Astrocyte (in vitro differentiated cells and primary cell): ENCODE measurements around the gene TRIM41. TPM values are rescaled to one million over a fixed set of nuclear protein-coding genes. Genes with fewer than 3 reads are reported as not detected.

Source experiments
- DNase-seq: peaks from one replicate; pipeline ENCODE4 v3.0.0-alpha.2; 2010; ENCODE audit warnings: low read depth
- FAIRE-seq: peaks from 2 replicates; lab custom pipeline; 2011; peaks lifted over from hg19 to GRCh38; lab: Jason Lieb, UNC
- H2AFZ ChIP-seq: 2 replicates; pipeline ENCODE4 v1.6.0; 2012; ENCODE audit warnings: low read depth, low read length, inconsistent platforms
- H3K27ac ChIP-seq: 2 replicates; pipeline ENCODE4 v1.5.1; 2011; ENCODE audit warnings: low read depth, low read length, inconsistent platforms
- H3K27me3 ChIP-seq: 2 replicates; pipeline ENCODE4 v1.6.0; 2011; ENCODE audit warnings: low read length, inconsistent platforms; ENCODE audit not compliant: insufficient read depth
- H3K36me3 ChIP-seq: 2 replicates; pipeline ENCODE4 v1.5.1; 2011; ENCODE audit warnings: low read length, inconsistent platforms; ENCODE audit not compliant: insufficient read depth
- H3K4me1 ChIP-seq: 2 replicates; pipeline ENCODE4 v1.5.1; 2011; ENCODE audit warnings: low read length, inconsistent platforms; ENCODE audit not compliant: insufficient read depth
- H3K4me2 ChIP-seq: 2 replicates; pipeline ENCODE4 v1.6.0; 2012; ENCODE audit warnings: low read length, inconsistent platforms
- H3K4me3 ChIP-seq: 2 replicates; pipeline ENCODE4 v1.5.1; 2011; ENCODE audit warnings: low read depth, mild to moderate bottlenecking, low read length, inconsistent platforms; ENCODE audit not compliant: insufficient read depth
- H3K79me2 ChIP-seq: 2 replicates; pipeline ENCODE4 v1.6.0; 2012; ENCODE audit warnings: mild to moderate bottlenecking, low read length, inconsistent platforms; ENCODE audit not compliant: insufficient read depth
- H3K9ac ChIP-seq: 2 replicates; pipeline ENCODE4 v1.6.0; 2012; ENCODE audit warnings: mild to moderate bottlenecking, low read length, inconsistent platforms
- H3K9me3 ChIP-seq: 2 replicates; pipeline ENCODE4 v1.5.1; 2012; ENCODE audit warnings: low read depth, mild to moderate bottlenecking, low read length, inconsistent platforms; ENCODE audit not compliant: insufficient read depth
- H4K20me1 ChIP-seq: 2 replicates; pipeline ENCODE4 v1.6.0; 2012; ENCODE audit warnings: low read length, inconsistent platforms; ENCODE audit not compliant: insufficient read depth
- H3K27ac Mint-ChIP-seq: one replicate; pipeline ENCODE4 v1.8.0; 2021; ENCODE audit warnings: mild to moderate bottlenecking, mixed read lengths; ENCODE audit not compliant: unreplicated experiment
- H3K27me3 Mint-ChIP-seq: one replicate; pipeline ENCODE4 v1.8.0; 2021; ENCODE audit warnings: low read depth, mixed read lengths; ENCODE audit not compliant: unreplicated experiment
- H3K36me3 Mint-ChIP-seq: one replicate; pipeline ENCODE4 v1.8.0; 2021; ENCODE audit warnings: low read depth, mixed read lengths; ENCODE audit not compliant: unreplicated experiment
- H3K4me1 Mint-ChIP-seq: one replicate; pipeline ENCODE4 v1.8.0; 2021; ENCODE audit warnings: low read depth, mixed read lengths; ENCODE audit not compliant: unreplicated experiment
- H3K4me3 Mint-ChIP-seq: one replicate; pipeline ENCODE4 v1.8.0; 2021; ENCODE audit warnings: mild to moderate bottlenecking, moderate library complexity, mixed read lengths; ENCODE audit not compliant: unreplicated experiment
- H3K9me3 Mint-ChIP-seq: one replicate; pipeline ENCODE4 v1.8.0; 2021; ENCODE audit warnings: mild to moderate bottlenecking, mixed read lengths; ENCODE audit not compliant: unreplicated experiment
- CTCF ChIP-seq: IDR thresholded peaks from 2 replicates; pipeline ENCODE4 v1.5.1; 2011; ENCODE audit warnings: low read depth, mild to moderate bottlenecking, inconsistent platforms, low read length, moderate library complexity; ENCODE audit not compliant: insufficient read depth
- EZH2 ChIP-seq: IDR thresholded peaks from 2 replicates; pipeline ENCODE4 v1.6.1; 2012; ENCODE audit warnings: mild to moderate bottlenecking, low read length, inconsistent platforms; ENCODE audit not compliant: insufficient read depth
- total RNA-seq: library from RNA; stranded (reverse); gene quantifications from 2 replicates; pipeline ENCODE4 v1.2.1, GENCODE V29; 2021

Gene TRIM41
- total RNA-seq, 1 donor from 2014 or later, result 20.9 TPM

GRCh38 chr5:181189363-181189961 is 33.6 kb upstream of the TRIM41 start:
- DNase-seq, result no peak
- H3K9me3 ChIP-seq, result no peaks in the 10 kb centered on the region
- H4K20me1 ChIP-seq, result peaks cover 3% of the 10 kb centered on the region
- Mint-ChIP-seq H3K4me3 (peak overlapping the region; percentile 91), H3K36me3 (no peaks in the 10 kb centered on the region), H3K4me1 (no peaks in the 10 kb centered on the region), H3K9me3 (peaks cover 2% of the 10 kb centered on the region), H3K27me3 (no peaks in the 10 kb centered on the region), H3K27ac (peak overlapping the region; percentile 95)
- H2AFZ ChIP-seq, result peak overlapping the region; percentile 86
- H3K79me2 ChIP-seq, result no peaks in the 10 kb centered on the region
- FAIRE-seq, result no peak
- H3K9ac ChIP-seq, result peak overlapping the region; percentile 72
- H3K27me3 ChIP-seq, result no peaks in the 10 kb centered on the region
- H3K27ac ChIP-seq, result no peak overlapping the region
- TF ChIP-seq CTCF, result no peak
- peaks cover 22% of the 10 kb centered on the region for H3K4me1 ChIP-seq
- H3K4me3 ChIP-seq, result peak overlapping the region; percentile 76
- no peaks in the 10 kb centered on the region for H3K36me3 ChIP-seq
- H3K4me2 ChIP-seq, result peak overlapping the region; percentile 91

GRCh38 chr5:181189962-181190710 is 32.9 kb upstream of the TRIM41 start:
- peak overlapping the region; percentile 72 for H3K9ac ChIP-seq
- FAIRE-seq, result no peak
- H3K27me3 Mint-ChIP-seq, result no peaks in the 10 kb centered on the region

More at GRCh38 chr5:181189962-181190710, 32.9 kb upstream of the TRIM41 start:
- H3K27ac Mint-ChIP-seq, result peak overlapping the region; percentile 59
- no peak overlapping the region for H3K27ac ChIP-seq
- H4K20me1 ChIP-seq, result peaks cover 3% of the 10 kb centered on the region
- H3K4me2 ChIP-seq, result peak overlapping the region; percentile 91
- DNase-seq, result no peak
- H3K9me3 ChIP-seq, result no peaks in the 10 kb centered on the region
- H3K9me3 Mint-ChIP-seq, result peaks cover 2% of the 10 kb centered on the region
- no peaks in the 10 kb centered on the region for H3K4me1 Mint-ChIP-seq
- no peak for TF ChIP-seq CTCF
- no peak for TF ChIP-seq EZH2
- no peaks in the 10 kb centered on the region for H3K36me3 ChIP-seq
- peaks cover 22% of the 10 kb centered on the region for H3K4me1 ChIP-seq
- H2AFZ ChIP-seq, result peak overlapping the region; percentile 94
- H3K4me3 Mint-ChIP-seq, result peak overlapping the region; percentile 91
- no peaks in the 10 kb centered on the region for H3K36me3 Mint-ChIP-seq
- H3K4me3 ChIP-seq, result peak overlapping the region; percentile 76
- H3K79me2 ChIP-seq, result no peaks in the 10 kb centered on the region
- H3K27me3 ChIP-seq, result no peaks in the 10 kb centered on the region
